Thymus (tissue), 11 donors: Measurements from ENCODE around the gene KMT2C. TPM values are rescaled to one million over a fixed set of nuclear protein-coding genes. Genes with fewer than 3 reads are reported as not detected.
"Not testable (repeated sequence)": the region's sequence is repeated elsewhere in the genome, so short reads cannot be mapped to it uniquely, and the experiment has no call there.

Experiments used
- DNase-seq, 9 donors: peaks; one replicate each; pipeline ENCODE4 v3.0.0-alpha.2; 2013; ENCODE audit warnings: low spot score in 9 of 9, low read depth in 6 of 9, missing footprints in 1 of 9
- H3K27ac ChIP-seq, 2 donors: one replicate each; pipeline ENCODE4 v1.5.1; 2013; ENCODE audit warnings: control low read depth in 1 of 2, low read depth in 1 of 2, low read length in 1 of 2, mild to moderate bottlenecking in 1 of 2, moderate library complexity in 1 of 2
- H3K27me3 ChIP-seq, 2 donors: one replicate each; pipeline ENCODE4 v1.5.1; 2013; ENCODE audit warnings: low read length in 1 of 2; ENCODE audit not compliant: control insufficient read depth in 2 of 2, insufficient read depth in 1 of 2
- H3K36me3 ChIP-seq, 2 donors: one replicate each; pipeline ENCODE4 v1.5.1; 2013; ENCODE audit warnings: low read length in 1 of 2, mild to moderate bottlenecking in 1 of 2, moderate library complexity in 1 of 2; ENCODE audit not compliant: control insufficient read depth in 2 of 2, insufficient read depth in 2 of 2
- H3K4me1 ChIP-seq, 2 donors: one replicate each; pipeline ENCODE4 v1.5.1; 2013; ENCODE audit warnings: low read length in 2 of 2; ENCODE audit not compliant: control insufficient read depth in 2 of 2, insufficient read depth in 2 of 2
- H3K4me3 ChIP-seq, 2 donors: one replicate each; pipeline ENCODE4 v1.5.1; 2013; ENCODE audit warnings: low read length in 2 of 2, control low read depth in 1 of 2, mild to moderate bottlenecking in 1 of 2
- H3K9me3 ChIP-seq, 2 donors: one replicate each; pipeline ENCODE4 v1.5.1; 2013; ENCODE audit warnings: low read length in 1 of 2, mild to moderate bottlenecking in 1 of 2; ENCODE audit not compliant: control insufficient read depth in 2 of 2, insufficient read depth in 1 of 2
- WGBS: extraction: QIAGEN DNeasy Blood & Tissue Kit; methylation state at CpG from one replicate; pipeline ENCODE4 v1.1.7; 2013; 5-methylcytosine and 5-hydroxymethylcytosine counted together
- polyA plus RNA-seq: library from polyadenylated mRNA; stranded (reverse); fragments of 200-250 nt; gene quantifications from one replicate; pipeline ENCODE4 v1.2.3, GENCODE V29; 2013
- total RNA-seq: library from RNA; stranded (reverse); fragments of 120-200 nt; gene quantifications from one replicate; pipeline ENCODE4 v1.2.4, GENCODE V29; 2013
- donor health status: healthy.

The KMT2C gene
- total and polyA plus RNA-seq, 2 donors = 14.4 to 26.2 TPM

- H3K4me1 ChIP-seq, DNase-seq, H3K27me3 ChIP-seq, H3K4me3 ChIP-seq, H3K36me3 ChIP-seq, H3K27ac ChIP-seq: not testable (repeated sequence)
- peaks cover 2 to 18% of the 10 kb centered on the region in 2 donors for H3K9me3 ChIP-seq
- 89% methylated on average over 7 of the region's 7 CpGs for WGBS
These were observed 34.6 kb upstream of the KMT2C start for GRCh38 chr7:152470251-152471022.

GRCh38 chr7:152469576-152469975 lies 33.8 kb upstream of the KMT2C start:
- not testable (repeated sequence) for H3K4me1 ChIP-seq, H3K27ac ChIP-seq, H3K4me3 ChIP-seq, DNase-seq, H3K27me3 ChIP-seq, H3K36me3 ChIP-seq
- peaks cover 2 to 15% of the 10 kb centered on the region in 2 donors for H3K9me3 ChIP-seq
- WGBS = 99% methylated on average over 7 of the region's 7 CpGs

DNA sequence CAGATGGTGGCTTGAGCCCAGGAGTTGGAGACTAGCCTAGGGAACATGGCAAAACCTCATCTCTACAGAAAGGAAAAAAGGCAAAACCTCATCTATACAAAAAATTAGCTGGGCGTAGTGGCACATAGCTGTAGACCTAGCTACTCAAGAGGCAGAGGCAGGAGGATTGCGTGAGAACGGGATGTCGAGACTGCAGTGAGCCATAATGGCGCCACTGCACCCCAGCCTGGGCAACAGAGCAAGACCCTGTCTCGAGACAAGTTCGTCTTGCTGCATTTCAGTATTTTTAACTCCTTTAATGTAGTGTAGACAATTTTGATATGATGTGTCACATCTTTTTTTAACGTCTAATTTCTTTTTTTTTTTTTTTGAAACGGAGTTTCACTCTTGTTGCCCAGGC lies 31.4 kb upstream of the KMT2C start:
- peaks cover 0 to 6% of the 10 kb centered on the region in 2 donors for H3K4me1 ChIP-seq
- H3K27me3 ChIP-seq = no peaks in the 10 kb centered on the region
- H3K27ac ChIP-seq = no peak overlapping the region
- peaks cover 2 to 15% of the 10 kb centered on the region in 2 donors for H3K9me3 ChIP-seq
- no peak for DNase-seq
- WGBS = 97% methylated on average over 9 of the region's 9 CpGs
- H3K36me3 ChIP-seq = no peaks in the 10 kb centered on the region
- H3K4me3 ChIP-seq = no peak overlapping the region

- WGBS = 44% methylated on average over 4 of the region's 4 CpGs
- DNase-seq = no peak
These were observed 29.2 kb upstream of the KMT2C start for GRCh38 chr7:152465119-152465387.

GRCh38 chr7:152464312-152465118 lies 28.7 kb upstream of the KMT2C start:
- under 1% methylated on average over 91 of the region's 91 CpGs for WGBS
- no peaks in the 10 kb centered on the region for H3K36me3 ChIP-seq
- H3K27ac ChIP-seq = peak overlapping the region; percentile 90 to 98
- no peaks in the 10 kb centered on the region for H3K27me3 ChIP-seq
- peaks cover 10 to 13% of the 10 kb centered on the region in 2 donors for H3K4me1 ChIP-seq
- H3K9me3 ChIP-seq = no peaks in the 10 kb centered on the region
- H3K4me3 ChIP-seq = peak overlapping the region; percentile 86 to 92
- peak in 5 of 9 donors; percentile 21 to 68 (median 37) for DNase-seq

More at GRCh38 chr7:152465119-152465387, 29.2 kb upstream of the KMT2C start:
- peaks cover 7 to 8% of the 10 kb centered on the region in 2 donors for H3K4me1 ChIP-seq
- H3K27me3 ChIP-seq = no peaks in the 10 kb centered on the region
- no peak overlapping the region for H3K27ac ChIP-seq
- no peaks in the 10 kb centered on the region for H3K36me3 ChIP-seq
- H3K9me3 ChIP-seq = no peaks in the 10 kb centered on the region
- H3K4me3 ChIP-seq = peak overlapping the region; percentile 86 to 92

DNA sequence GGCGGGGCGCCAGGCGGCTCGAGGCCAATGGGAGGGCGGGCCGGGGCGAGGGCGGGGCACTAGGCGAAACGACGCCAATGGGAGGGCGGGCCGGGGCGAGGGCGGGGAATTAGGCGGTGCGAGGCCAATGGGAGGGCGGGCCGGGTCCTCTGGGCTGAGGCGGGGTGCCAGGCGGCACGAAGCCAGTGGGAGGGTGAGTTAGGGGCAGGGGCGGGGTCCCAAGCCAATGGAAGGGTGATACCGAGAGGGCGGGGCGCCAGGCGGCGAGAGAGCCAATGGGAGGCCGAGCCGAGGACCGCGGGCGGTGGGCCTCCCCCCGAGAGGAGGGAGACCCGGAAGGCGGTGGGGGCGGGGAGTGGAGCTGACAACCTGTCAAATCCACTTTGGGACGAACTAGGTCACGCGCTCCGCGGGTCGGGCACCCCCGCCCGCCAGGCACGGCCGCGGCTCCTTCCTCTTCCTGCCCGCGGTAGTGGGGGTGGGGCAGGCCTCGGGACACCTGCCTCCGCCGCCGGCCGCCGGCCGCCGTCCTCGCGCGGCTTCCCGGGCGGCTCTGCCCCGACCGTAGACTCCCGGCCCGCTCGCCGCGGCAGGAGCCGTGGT lies 28.0 kb upstream of the KMT2C start:
- Histone ChIP-seq H3K9me3 (no peaks in the 10 kb centered on the region), H3K36me3 (no peaks in the 10 kb centered on the region), H3K4me1 (peaks cover 10 to 17% of the 10 kb centered on the region in 2 donors), H3K27ac (peak overlapping the region; percentile 90 to 98), H3K27me3 (no peaks in the 10 kb centered on the region), H3K4me3 (peak overlapping the region; percentile 90 to 92)
- DNase-seq = peak; percentile 94 to 100 (median 99)
- under 1% methylated on average over 71 of the region's 71 CpGs for WGBS

DNA sequence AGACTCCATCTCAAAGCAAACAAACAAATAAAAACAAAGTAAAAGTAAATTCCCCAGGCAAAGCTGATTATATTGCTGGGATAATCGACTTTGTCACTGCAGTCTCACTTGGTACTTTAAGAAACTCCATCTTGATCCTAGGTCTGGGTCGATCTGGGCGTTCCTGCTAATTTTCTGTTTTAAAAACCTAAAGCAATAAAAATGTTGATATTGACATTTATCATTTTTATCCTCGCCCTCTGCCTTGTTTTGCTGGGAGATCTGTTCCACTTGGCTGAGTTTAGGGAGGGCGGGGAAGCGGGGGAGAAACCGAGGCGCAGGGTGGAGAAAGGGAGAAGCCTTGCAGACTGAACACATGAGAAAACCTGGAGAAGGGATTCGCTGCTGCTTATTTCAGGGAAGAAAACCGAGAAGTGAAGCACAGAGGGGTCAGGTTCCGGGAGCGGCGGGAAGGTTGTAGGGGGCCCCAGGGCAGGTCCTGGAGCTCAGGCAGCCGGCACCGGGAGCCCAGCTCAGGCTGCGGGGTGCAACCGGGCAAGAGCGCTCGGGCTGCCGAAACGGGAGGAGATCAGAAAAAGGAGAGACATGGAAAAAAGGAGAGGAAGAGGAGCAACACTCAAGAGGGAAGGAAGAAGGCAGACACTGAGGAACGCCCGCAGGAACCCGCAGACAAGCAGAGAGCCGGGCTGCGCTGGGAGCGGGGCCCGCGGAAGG lies 27.3 kb upstream of the KMT2C start:
- DNase-seq = no peak
- Histone ChIP-seq H3K4me1 (peaks cover 10 to 17% of the 10 kb centered on the region in 2 donors), H3K27ac (peak overlapping the region; percentile 89 to 93), H3K27me3 (no peaks in the 10 kb centered on the region), H3K4me3 (peak overlapping the region; percentile 90 to 92), H3K36me3 (no peaks in the 10 kb centered on the region), H3K9me3 (no peaks in the 10 kb centered on the region)
- 7% methylated on average over 29 of the region's 29 CpGs for WGBS

GRCh38 chr7:152459724-152460251 lies 24.0 kb upstream of the KMT2C start:
- Histone ChIP-seq H3K27me3 (no peaks in the 10 kb centered on the region), H3K4me3 (no peak overlapping the region), H3K36me3 (no peaks in the 10 kb centered on the region), H3K9me3 (peaks cover 0 to 4% of the 10 kb centered on the region in 2 donors), H3K4me1 (peaks cover 7 to 17% of the 10 kb centered on the region in 2 donors), H3K27ac (peak overlapping the region in 1 of 2 donors; percentile 45)
- DNase-seq = peak in 3 of 9 donors; percentile 13 to 51 (median 32)
- WGBS = 34% methylated on average over 5 of the region's 5 CpGs
